ENCODE results near the gene PYDC1. TPM values are rescaled to one million over a fixed set of nuclear protein-coding genes. Genes with fewer than 3 reads are reported as not detected.

The PYDC1 gene
- total and polyA plus RNA-seq, 2 donors (not counting 3 experiments of a cell fraction or from before 2014, with no cell fraction given) = not detected

DNA sequence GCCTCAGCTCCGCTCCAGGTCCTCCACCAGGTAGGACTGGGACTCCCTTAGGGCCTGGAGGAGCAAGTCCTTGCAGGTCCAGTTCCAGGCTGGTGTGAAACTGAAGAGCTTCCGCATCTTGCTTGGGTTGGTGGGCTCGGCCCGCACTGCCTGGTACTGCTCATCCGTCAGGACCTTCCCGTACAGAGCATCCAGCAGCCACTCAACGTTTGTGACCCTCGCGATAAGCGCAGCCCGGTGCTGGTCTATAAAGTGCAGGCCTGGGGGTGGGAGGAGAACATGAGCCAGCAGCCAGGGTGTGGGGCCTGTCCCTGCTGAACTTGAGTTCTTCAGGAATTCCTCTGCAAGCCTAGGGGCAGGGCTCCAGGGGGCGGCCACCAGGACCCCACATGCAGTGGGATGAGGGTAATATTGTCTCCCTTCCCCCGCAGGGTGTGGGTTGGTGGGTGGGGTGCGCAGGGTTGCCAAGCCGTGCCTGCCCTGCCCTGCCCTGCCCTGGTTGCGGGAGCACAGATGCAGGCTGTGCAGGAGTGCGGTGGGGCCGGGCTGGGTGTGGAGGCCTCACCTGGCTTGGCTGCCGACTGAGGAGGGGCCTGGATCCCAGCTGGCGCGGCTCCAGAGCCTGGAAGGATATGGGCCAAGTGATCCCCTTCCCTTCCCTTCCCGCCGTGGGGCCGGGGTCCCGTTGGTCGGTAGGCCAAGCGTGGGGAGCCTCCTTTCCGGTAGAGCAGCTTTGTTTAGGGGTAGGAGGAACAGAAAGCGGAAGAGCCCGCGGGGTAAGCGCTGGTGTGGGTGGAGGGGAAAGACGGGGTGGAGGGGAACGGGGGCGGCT, 15.1 kb downstream of the PYDC1 start:
- Histone ChIP-seq H3K27me3 (ENCODE audit: control insufficient read depth in 2 of 2, insufficient read depth in 2 of 2, low read length in 2 of 2) (no peaks in the 10 kb centered on the region), H3K4me3 (replicated peaks in 1 of 3; ENCODE audit: insufficient read depth in 1 of 3, low read depth in 1 of 3, low read length in 3 of 3) (peak overlapping the region; percentile 26 to 62 (median 36)), H3K4me2 (ENCODE audit: insufficient read depth, low read length) (peak overlapping the region; percentile 56), H3K9me1 (replicated peaks; ENCODE audit: control insufficient read depth, extremely low read depth, insufficient read depth, low read length) (no peaks in the 10 kb centered on the region), H3K27ac (ENCODE audit: insufficient read depth, low read depth, low read length) (no peak overlapping the region), H3K36me3 (ENCODE audit: control insufficient read depth in 2 of 2, extremely low read depth in 1 of 2, insufficient read depth in 2 of 2, low read length in 2 of 2) (no peaks in the 10 kb centered on the region), H2AFZ (ENCODE audit: low read depth, low read length) (peak overlapping the region; percentile 84), H3K4me1 (ENCODE audit: control insufficient read depth, extremely low read depth, insufficient read depth, low read length) (peaks cover 4% of the 10 kb centered on the region), H4K20me1 (replicated peaks; ENCODE audit: control insufficient read depth, extremely low read depth, insufficient read depth, low read length) (no peaks in the 10 kb centered on the region), H3K9me3 (replicated peaks; ENCODE audit: control insufficient read depth, insufficient read depth, low read length) (no peaks in the 10 kb centered on the region), H3K9ac (replicated peaks; ENCODE audit: extremely low read depth, insufficient read depth, low read length) (peak overlapping the region; percentile 19), H3K79me2 (ENCODE audit: control insufficient read depth, insufficient read depth, low read length) (no peaks in the 10 kb centered on the region)
- ChIA-PET POLR2A (interaction anchor here (0.8 to 1.5 kb wide), 4 partner anchors 10 to 60 kb away, joined by 3 to 5 read pairs (median 4); partner anchors contain the start of genes FUS and PYDC1), CTCF (interaction anchor here (0.9 to 2.7 kb wide), 5 partner anchors 9 to 241 kb away, joined by 3 to 20 read pairs (median 6); partner anchors contain the start of genes TRIM72 and ZNF843)
- DNase-seq (ENCODE audit: low read depth, low spot score) (no peak), FAIRE-seq (no peak)
- BruUV-seq (replicated peaks) = TSS peak; percentile 12
- intact Hi-C loops (cut with micrococcal nuclease) = loop anchor here (2.0 to 5.0 kb wide), 4 partner anchors 181 to 667 kb away; partner anchors contain the start of genes ARMC5 and ZNF843
- TF ChIP-seq POLR2A (IDR thresholded peaks at IDR 0.05; ENCODE audit: low read depth, low read length) (peak; percentile 57), MYC (IDR thresholded peaks at IDR 0.05; ENCODE audit: low read depth, low read length) (no peak), FOS (IDR thresholded peaks at IDR 0.05; ENCODE audit: borderline replicate concordance, insufficient read depth, low read length) (no peak), JUN (IDR thresholded peaks at IDR 0.05; ENCODE audit: borderline replicate concordance, insufficient read depth, insufficient read length, low read depth) (no peak), POLR2AphosphoS5 (IDR thresholded peaks at IDR 0.05; ENCODE audit: insufficient read depth, low read depth, low read length) (peak; percentile 23), EZH2 (IDR thresholded peaks at IDR 0.05; ENCODE audit: borderline replicate concordance, low read depth, low read length, severe bottlenecking) (no peak)
- dilution Hi-C loops (cut with MboI; ENCODE audit: extremely low pct_ligation_motif_present, low sequenced_read_pairs) = no loop called here
